Right cardiac atrium (tissue), 5 donors: Measurements from ENCODE around the gene CA5B. TPM values are rescaled to one million over a fixed set of nuclear protein-coding genes. Genes with fewer than 3 reads are reported as not detected.

ENCODE experiments used
- polyA plus RNA-seq: library from polyadenylated mRNA; stranded (reverse); fragments of 200-250 nt; gene quantifications from one replicate; pipeline ENCODE4 v1.2.3, GENCODE V29; 2013
- total RNA-seq, 4 donors: library from RNA; stranded (reverse); fragmentation: NEBNext Ultra II Directional; extraction: Animal tissue kit (Norgen Biotek cat#: 25700); gene quantifications; one replicate each; pipeline ENCODE4 v1.2.1, GENCODE V29; 2021
- donor health status: healthy with polysubstance abuse.
- donor health status: DM: no; HTN: yes; CAD: no.
- donor health status: DM: no; HTN: no; CAD: no.
- donor health status: DM: no; HTN: yes; CAD: no; lungs with severe emphysema.
- donor health status: DM: yes; HTN: yes; CAD: no.

The CA5B gene
- total and polyA plus RNA-seq, 5 donors, result 2.1 to 7.5 (median 6.3) TPM

Other genes starting within 250 kb of the CA5B start
- 10 to 100 TPM; 13.4 to 18.7 (median 14.7) TPM for gene PIR, start 244.9 kb upstream of the CA5B start, total RNA-seq
- 15.9 TPM for gene PIR, start 244.9 kb upstream of the CA5B start, polyA plus RNA-seq
- 10 to 100 TPM in 2 of 4 donors, 1 to 10 TPM in 2; 5.9 to 16.3 (median 9.5) TPM for gene BMX, start 237.5 kb upstream of the CA5B start, total RNA-seq
- gene BMX, start 237.5 kb upstream of the CA5B start, polyA plus RNA-seq, result 4.7 TPM
- gene ACE2, start 137.3 kb upstream of the CA5B start, total RNA-seq, result 10 to 100 TPM in 1 of 4 donors, 1 to 10 TPM in 3; 4.5 to 10.7 (median 5.7) TPM
- gene ACE2, start 137.3 kb upstream of the CA5B start, polyA plus RNA-seq, result 3.6 TPM
- gene CLTRN, start 73.5 kb upstream of the CA5B start, total RNA-seq, result under 1 TPM in 3 of 4 donors, not detected in 1; 0.29 to 0.97 (median 0.36) TPM
- gene CLTRN, start 73.5 kb upstream of the CA5B start, polyA plus RNA-seq, result 1.1 TPM
- 1 to 10 TPM; 6.8 to 9.1 (median 8.3) TPM for gene ZRSR2, start 52.2 kb downstream of the CA5B start, total RNA-seq
- 13.6 TPM for gene ZRSR2, start 52.2 kb downstream of the CA5B start, polyA plus RNA-seq
- gene AP1S2, start 116.5 kb downstream of the CA5B start, total RNA-seq, result 10 to 100 TPM; 70.6 to 81.0 (median 75.0) TPM
- gene AP1S2, start 116.5 kb downstream of the CA5B start, polyA plus RNA-seq, result 66.8 TPM